ENCODE measurements around the gene FAM136A. TPM values are rescaled to one million over a fixed set of nuclear protein-coding genes. Genes with fewer than 3 reads are reported as not detected.

The FAM136A gene
- total RNA-seq, 4 donors from 2014 or later = 10.7 to 45.1 (median 31.0) TPM

- Histone ChIP-seq H3K4me3 (peak within 1 kb of the TSS; percentile 67 to 86 (median 76)), H3K36me3 (no peaks in the 10 kb centered on the region), H3K4me1 (peaks cover 6 to 40% (median 18%) of the 10 kb centered on the region in 4 donors), H3K9me3 (no peaks in the 10 kb centered on the region), H3K27ac (peak within 1 kb of the TSS; percentile 95 to 98 (median 97)), H3K27me3 (no peaks in the 10 kb centered on the region)
- peak; percentile 99 for DNase-seq
- TF ChIP-seq EP300 (IDR thresholded peaks at IDR 0.05; ENCODE audit: low read depth) (no peak), POLR2A (IDR thresholded peaks at IDR 0.05) (peak; percentile 89), POLR2AphosphoS5 (IDR thresholded peaks at IDR 0.05) (peak; percentile 78 to 88 (median 85))
- WGBS, 2 donors (ENCODE audit: low coverage in 1 of 2) = 1% methylated on average over 47 of the region's 47 CpGs; no CpG with 5 or more reads in 1 of the 2 donors
- intact Hi-C loops (cut with DNase I; ENCODE audit: low total_unique reads) (no loop called here), in situ Hi-C loops (cut with MboI; ENCODE audit: low pct_ligation_motif_present in 1 of 4, low pct_unique_long_range_greater_than_20kb in 1 of 4, low sequenced_read_pairs in 3 of 4) (no loop called here)
These were observed 53.6 kb downstream of the FAM136A start, which contains the start of gene TIA1 for GRCh38 chr2:70248181-70248847. TIA1 (minus strand) TSS chr2:70248628; CDS start chr2:70248430, 198 bp downstream.

DNA sequence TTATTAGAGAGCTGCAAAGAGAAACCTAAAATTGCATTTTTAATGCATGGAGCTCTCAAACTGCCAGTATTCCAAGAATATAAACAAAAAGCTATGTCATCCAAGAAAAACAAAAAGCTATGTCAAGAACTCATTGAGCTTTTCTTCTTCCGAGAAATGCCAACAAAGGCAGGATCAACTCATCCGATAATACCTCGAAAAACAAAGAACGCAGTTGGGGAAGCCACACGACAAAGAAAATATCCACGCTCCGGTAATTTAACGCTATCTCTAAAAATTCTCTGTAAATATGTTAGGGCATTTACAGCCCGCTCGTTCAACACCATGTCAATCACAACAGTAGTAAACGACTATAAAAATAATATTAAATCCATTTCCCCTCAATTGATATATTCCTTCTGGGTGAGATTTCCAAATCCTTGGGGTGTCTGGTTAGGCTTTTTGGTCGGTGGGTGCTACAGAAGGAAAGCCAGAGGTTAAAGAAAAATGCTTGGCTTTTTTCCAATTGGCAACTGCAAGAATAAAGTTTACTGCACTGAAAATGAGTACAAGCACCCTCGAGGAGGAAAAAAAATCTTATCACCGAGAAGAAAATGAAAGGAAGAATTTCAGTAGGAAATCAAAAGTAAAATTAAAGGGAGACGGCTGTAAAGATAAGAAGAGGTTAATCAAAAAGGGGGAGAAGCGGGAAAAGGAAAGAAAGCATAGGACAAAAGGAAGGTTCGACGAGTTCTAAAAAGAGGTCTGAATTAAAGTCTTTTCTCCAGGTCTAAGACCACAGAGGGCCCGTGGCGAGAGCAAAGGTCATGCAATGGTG is 54.3 kb downstream of the FAM136A start:
- Histone ChIP-seq H3K4me1 (peaks cover 6 to 40% (median 18%) of the 10 kb centered on the region in 4 donors), H3K4me3 (peak overlapping the region; percentile 67 to 86 (median 76)), H3K9me3 (no peaks in the 10 kb centered on the region), H3K27ac (peak overlapping the region; percentile 95 to 98 (median 97)), H3K36me3 (no peaks in the 10 kb centered on the region), H3K27me3 (no peaks in the 10 kb centered on the region)
- intact Hi-C loops (cut with DNase I; ENCODE audit: low total_unique reads) = no loop called here
- TF ChIP-seq EP300 (IDR thresholded peaks at IDR 0.05; ENCODE audit: low read depth) (no peak), POLR2A (IDR thresholded peaks at IDR 0.05) (no peak)
- 0 to 1% methylated on average over 15 to 20 of the region's 20 CpGs for WGBS, 2 donors (ENCODE audit: low coverage in 1 of 2)
- in situ Hi-C loops (cut with MboI; ENCODE audit: low pct_ligation_motif_present in 1 of 4, low pct_unique_long_range_greater_than_20kb in 1 of 4, low sequenced_read_pairs in 3 of 4) = no loop called here
- no peak for DNase-seq

Small RNA genes lying within 50 kb of the gene (small RNA-seq; reads per million reads assigned to genes)
- gene AC016700.2 = 0 reads per million in 4 donors
- 0 reads per million in 4 donors for gene MIR1285-2

Other genes with a start within 250 kb of the FAM136A start
- gene PCBP1, start 214.6 kb downstream of the FAM136A start, total RNA-seq = 100 to 1,000 TPM; 103 to 189 (median 149) TPM
- gene C2orf42, start 111.0 kb downstream of the FAM136A start, total RNA-seq = 10 to 100 TPM in 3 of 4 donors, 1 to 10 TPM in 1; 2.2 to 14.0 (median 11.1) TPM
- 100 to 1,000 TPM in 3 of 4 donors, 10 to 100 TPM in 1; 76.4 to 156 (median 108) TPM for gene TIA1, start 53.4 kb downstream of the FAM136A start, total RNA-seq
- gene PCYOX1, start 43.9 kb downstream of the FAM136A start, total RNA-seq = 10 to 100 TPM; 26.2 to 47.2 (median 41.5) TPM
- 100 to 1,000 TPM in 1 of 4 donors, 10 to 100 TPM in 3; 12.7 to 101 (median 62.1) TPM for gene SNRPG, start 8.3 kb downstream of the FAM136A start, total RNA-seq

Data from transverse colon (tissue), 4 donors.